GM21528 (cell line): ENCODE measurements around the gene AK3.
A peak's percentile ranks its signal among the peaks of the same experiment; 100 is the strongest.
"Not testable (repeated sequence)": the region's sequence is repeated elsewhere in the genome, so short reads cannot be mapped to it uniquely, and the experiment has no call there.

Experiments used
- ATAC-seq: cut with Tn5 transposase; IDR thresholded peaks from one replicate; pipeline ENCODE4 v1.9.1; 2021; ENCODE audit warnings: mild to moderate bottlenecking, moderate library complexity; ENCODE audit not compliant: unreplicated experiment, low FRiP score

Gene AK3

GRCh38 chr9:4740638-4741364 is at the start of gene AK3:
Gene AK3 (minus strand): TSS chr9:4741202. CDS start chr9:4741087, 115 bp downstream.
- peak; percentile 93 for ATAC-seq

- ATAC-seq, result no peak
These were observed 47.7 kb upstream of the AK3 start for GRCh38 chr9:4788703-4789102.

GRCh38 chr9:4787876-4788275 is 46.9 kb upstream of the AK3 start:
- ATAC-seq, result no peak

GRCh38 chr9:4786599-4786998 is 45.6 kb upstream of the AK3 start:
- no peak for ATAC-seq

GRCh38 chr9:4784403-4784802 is 43.4 kb upstream of the AK3 start:
- no peak for ATAC-seq

- ATAC-seq, result not testable (repeated sequence)
These were observed 42.2 kb upstream of the AK3 start for GRCh38 chr9:4783191-4783590.

GRCh38 chr9:4781408-4781807 is 40.4 kb upstream of the AK3 start:
- no peak for ATAC-seq

- no peak for ATAC-seq
These were observed 39.6 kb upstream of the AK3 start for GRCh38 chr9:4780651-4781050.

- not testable (repeated sequence) for ATAC-seq
These were observed 34.0 kb upstream of the AK3 start for GRCh38 chr9:4774958-4775357.

GRCh38 chr9:4774209-4774608 is 33.2 kb upstream of the AK3 start:
- no peak for ATAC-seq

GRCh38 chr9:4771788-4772187 is 30.8 kb upstream of the AK3 start:
- no peak for ATAC-seq

- ATAC-seq, result no peak
These were observed 28.5 kb upstream of the AK3 start for GRCh38 chr9:4769321-4770080.

GRCh38 chr9:4768681-4769080 is 27.7 kb upstream of the AK3 start:
- no peak for ATAC-seq

GRCh38 chr9:4764033-4764432 is 23.0 kb upstream of the AK3 start:
- ATAC-seq, result no peak

GRCh38 chr9:4762886-4763541 is 22.0 kb upstream of the AK3 start:
- ATAC-seq, result peak; percentile 25

- peak; percentile 80 for ATAC-seq
These were observed 21.3 kb upstream of the AK3 start for GRCh38 chr9:4762108-4762885.

GRCh38 chr9:4760122-4760521 is 19.1 kb upstream of the AK3 start:
- no peak for ATAC-seq

GRCh38 chr9:4756420-4756819 is 15.4 kb upstream of the AK3 start:
- ATAC-seq, result no peak

- ATAC-seq, result no peak
These were observed 14.1 kb upstream of the AK3 start for GRCh38 chr9:4755026-4755609.

GRCh38 chr9:4754530-4754929 is 13.5 kb upstream of the AK3 start:
- not testable (repeated sequence) for ATAC-seq
